K562 (cell line): ENCODE measurements around the gene SLC38A10.

Experiments
- MLLT1 ChIP-seq, 2 experiments: fragments of 450-650 bp; IDR thresholded peaks; 2 replicates each; pipeline ENCODE4 v1.6.1; 2016
- NCOA4 ChIP-seq: fragments of 450-650 bp; IDR thresholded peaks from 2 replicates; pipeline ENCODE4 v1.6.1; 2018; ENCODE audit warnings: mild to moderate bottlenecking; ENCODE audit not compliant: partially characterized antibody
- POLR2AphosphoS5 ChIP-seq: IDR thresholded peaks from 2 replicates; pipeline ENCODE4 v1.6.1; 2011; ENCODE audit warnings: mild to moderate bottlenecking, low read depth, low read length, moderate library complexity; ENCODE audit not compliant: control insufficient read depth, insufficient read depth
- REST ChIP-seq, 2 experiments: fragments of 450-650 bp; formaldehyde crosslinking in 1 of 2; IDR thresholded peaks; 2 replicates each; pipeline versions ENCODE4 v1.4.0 to v1.6.1; 2014 to 2020; ENCODE audit warnings: mild to moderate bottlenecking in 2 of 2, borderline replicate concordance in 1 of 2, low read depth in 1 of 2
- TEAD1 ChIP-seq, 2 experiments: fragments of 450-650 bp in 1 of 2; sonication (generic) in 1 of 2; formaldehyde crosslinking; IDR thresholded peaks; 2 replicates each; pipeline versions ENCODE4 v1.4.0 to v1.8.0; 2020 to 2022; ENCODE audit warnings: mild to moderate bottlenecking in 2 of 2, missing genetic modification reagents in 1 of 2
- TF ChIP-seq, protein P1 (sequence below): fragments of 450-650 bp; conservative IDR thresholded peaks from 2 replicates; pipeline ENCODE4 v1.6.1; 2016; ENCODE audit warnings: missing genetic modification characterization, low read depth, mild to moderate bottlenecking, control low read depth, missing compliant biosample characterization

GRCh38 chr17:81288715-81289114 is 6.4 kb downstream of the SLC38A10 start:
- no peak for TF ChIP-seq NCOA4
- TF ChIP-seq REST (IDR thresholded peaks at IDR 0.05; ENCODE audit: borderline replicate concordance): no peak
- TF ChIP-seq REST (CRISPR knock-in tag; IDR thresholded peaks at IDR 0.05; ENCODE audit: low read depth): no peak
- TF ChIP-seq TEAD1 (CRISPR knock-in tag; IDR thresholded peaks at IDR 0.05): no peak
- TF ChIP-seq MLLT1 (IDR thresholded peaks at IDR 0.05): no peak
- no peak for TF ChIP-seq POLR2AphosphoS5
- TF ChIP-seq, protein P1, sequence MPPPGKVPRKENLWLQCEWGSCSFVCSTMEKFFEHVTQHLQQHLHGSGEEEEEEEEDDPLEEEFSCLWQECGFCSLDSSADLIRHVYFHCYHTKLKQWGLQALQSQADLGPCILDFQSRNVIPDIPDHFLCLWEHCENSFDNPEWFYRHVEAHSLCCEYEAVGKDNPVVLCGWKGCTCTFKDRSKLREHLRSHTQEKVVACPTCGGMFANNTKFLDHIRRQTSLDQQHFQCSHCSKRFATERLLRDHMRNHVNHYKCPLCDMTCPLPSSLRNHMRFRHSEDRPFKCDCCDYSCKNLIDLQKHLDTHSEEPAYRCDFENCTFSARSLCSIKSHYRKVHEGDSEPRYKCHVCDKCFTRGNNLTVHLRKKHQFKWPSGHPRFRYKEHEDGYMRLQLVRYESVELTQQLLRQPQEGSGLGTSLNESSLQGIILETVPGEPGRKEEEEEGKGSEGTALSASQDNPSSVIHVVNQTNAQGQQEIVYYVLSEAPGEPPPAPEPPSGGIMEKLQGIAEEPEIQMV: no peak
